ENCODE measurements around the gene GALNT5.

GALNT5 gene

DNA sequence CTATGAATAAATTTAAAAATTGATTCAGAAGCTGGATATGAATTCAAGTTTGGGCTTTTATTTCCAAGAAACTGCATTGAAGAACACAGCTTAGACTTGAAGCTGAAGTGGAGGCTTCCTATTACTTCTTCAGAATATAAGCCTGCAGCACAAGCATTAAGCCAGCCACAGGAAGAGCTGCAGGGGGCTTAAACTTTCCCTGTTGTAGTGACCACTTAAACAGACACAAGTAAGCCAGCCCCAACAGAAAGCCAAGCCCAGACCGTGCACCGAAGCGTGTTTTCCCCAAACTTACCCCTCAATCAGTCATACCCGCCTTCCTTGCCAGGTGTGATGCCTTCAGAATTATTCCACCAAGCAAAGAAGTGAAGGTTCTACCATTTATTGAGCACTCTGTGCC lies 39.5 kb downstream of the GALNT5 start:
- DNase-seq = no peak

GRCh38 chr2:157301307-157301706 lies 43.8 kb downstream of the GALNT5 start:
- DNase-seq = no peak

DNA sequence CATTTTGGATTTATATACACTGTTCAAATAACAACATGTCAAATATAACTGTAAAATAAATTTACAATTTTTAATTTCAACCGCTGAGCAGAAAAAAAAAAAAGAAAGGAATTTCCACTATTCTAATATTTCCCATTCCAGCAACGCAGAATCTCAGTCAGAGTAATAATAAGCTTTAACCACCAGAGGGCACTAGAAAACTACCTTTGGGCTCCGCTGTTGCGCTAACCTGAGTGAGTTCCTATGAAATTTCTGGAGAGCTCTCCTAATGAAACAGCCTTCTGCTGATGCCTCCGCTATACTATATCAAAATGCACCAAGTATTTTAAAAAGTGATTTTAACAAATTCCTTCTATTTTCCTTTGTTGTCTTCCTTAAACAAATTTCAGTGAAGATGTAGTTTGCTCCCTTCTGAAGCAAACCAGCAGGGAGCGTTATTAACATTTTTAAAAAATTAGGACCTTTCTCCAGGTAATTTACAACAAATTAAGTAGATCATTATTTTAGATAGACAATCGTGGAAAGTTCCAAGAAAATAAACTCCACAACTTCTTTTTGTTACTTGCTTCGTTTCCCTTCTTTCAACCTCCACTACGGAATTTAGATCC lies 45.1 kb downstream of the GALNT5 start:
- peak; percentile 27 for DNase-seq

- DNase-seq = no peak
These were observed 46.1 kb downstream of the GALNT5 start for GRCh38 chr2:157303612-157304011.

DNA sequence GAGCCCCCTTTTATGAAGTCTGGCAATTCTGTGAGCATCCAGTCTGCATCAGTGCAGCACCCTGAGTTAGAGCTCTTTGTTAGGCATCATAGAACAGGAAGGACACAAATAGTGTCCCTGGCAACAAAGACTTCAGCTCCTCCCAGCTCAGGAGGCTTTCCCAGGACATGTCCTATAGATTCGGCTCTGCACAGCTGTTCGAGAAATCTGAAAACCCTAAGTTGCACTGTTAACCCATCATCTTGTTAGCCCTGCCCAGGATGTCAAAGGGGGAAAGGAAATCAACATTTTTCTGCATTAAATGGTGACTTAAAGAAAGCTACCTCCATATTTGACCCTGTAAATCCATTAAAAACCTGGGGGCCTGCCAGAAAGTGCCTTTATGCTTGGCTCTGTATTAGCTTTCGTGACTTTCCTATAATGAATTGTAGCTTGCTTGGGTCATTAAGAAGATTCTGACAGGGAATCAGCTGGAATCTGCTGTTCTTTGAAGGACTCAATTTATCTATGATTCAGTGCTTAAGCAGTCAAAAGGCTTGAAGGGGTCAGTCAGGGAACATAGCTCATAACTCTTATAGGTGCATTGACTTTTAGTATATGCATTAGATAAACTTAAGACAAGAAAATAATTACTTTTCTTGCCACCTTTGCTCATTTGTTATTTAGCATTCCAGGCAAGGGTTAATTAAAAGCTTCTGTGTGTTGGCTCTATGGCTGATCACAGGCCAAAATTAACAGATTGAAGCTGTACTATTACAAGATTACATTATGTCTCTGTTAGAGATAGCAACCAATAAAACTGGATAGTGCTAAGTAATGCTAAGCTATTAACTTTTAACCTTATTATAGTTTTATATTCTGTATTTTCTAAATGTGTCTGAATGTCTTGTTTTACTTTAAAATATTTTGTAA lies 47.6 kb downstream of the GALNT5 start:
- no peak for DNase-seq

DNA sequence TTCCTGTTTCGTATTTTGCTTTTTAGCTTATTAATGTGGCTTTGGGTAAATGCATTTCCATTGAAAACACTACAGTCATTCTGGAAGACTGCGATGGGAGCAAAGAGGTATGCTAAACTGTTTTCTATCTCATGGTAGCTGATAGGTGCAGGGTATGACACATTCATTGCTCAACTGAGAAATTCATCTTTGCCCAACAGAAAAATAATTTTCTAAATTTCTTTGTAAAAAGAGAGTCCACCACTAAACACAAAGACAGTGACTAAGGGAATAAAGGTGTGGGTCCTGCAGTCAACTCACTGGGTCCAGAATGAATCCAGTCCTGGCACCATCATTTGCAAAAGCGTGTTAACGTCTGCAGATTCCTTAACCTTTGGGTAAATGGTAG lies 48.2 kb downstream of the GALNT5 start:
- no peak for DNase-seq

DNA sequence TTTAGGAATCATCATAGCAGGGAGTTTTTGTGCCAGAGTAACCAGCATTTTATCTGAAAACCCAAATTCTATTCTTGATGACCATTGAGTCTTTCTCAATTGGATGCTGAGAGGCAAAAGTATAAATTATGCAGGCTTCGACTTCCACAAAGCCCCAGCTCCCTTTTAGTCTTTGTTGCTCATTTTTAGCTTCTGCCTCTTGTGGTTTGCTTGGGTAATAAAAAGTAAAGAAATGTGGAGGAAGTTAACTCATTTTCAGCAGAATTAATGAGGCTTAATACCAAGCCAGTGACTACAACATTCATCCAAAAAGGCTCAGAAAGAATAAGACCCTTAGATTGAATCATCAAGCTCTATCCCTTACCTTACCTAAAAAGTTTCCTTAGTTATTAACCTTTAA lies 49.5 kb downstream of the GALNT5 start:
- no peak for DNase-seq

DNA sequence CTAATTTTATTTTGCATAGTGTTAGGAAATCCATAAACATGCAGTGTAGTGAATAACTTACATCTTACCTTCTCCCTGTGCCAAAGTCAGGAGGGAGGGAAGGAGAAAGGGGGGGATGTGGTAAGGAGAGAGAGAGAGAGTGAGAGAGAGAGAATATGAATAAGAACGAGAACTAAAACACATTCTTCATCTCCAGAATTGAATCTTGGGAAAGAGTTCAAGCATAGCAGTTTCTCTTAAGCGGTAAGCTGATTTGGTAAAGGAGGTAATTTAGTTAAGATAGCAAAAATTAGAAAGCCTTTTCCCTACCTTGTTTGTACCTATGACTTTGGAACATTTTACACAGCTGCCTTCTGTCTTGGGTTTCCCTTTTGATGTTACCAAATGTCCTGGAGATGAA lies 52.4 kb downstream of the GALNT5 start:
- DNase-seq = no peak

GRCh38 chr2:157311706-157312105 lies 54.2 kb downstream of the GALNT5 start:
- no peak for DNase-seq

DNA sequence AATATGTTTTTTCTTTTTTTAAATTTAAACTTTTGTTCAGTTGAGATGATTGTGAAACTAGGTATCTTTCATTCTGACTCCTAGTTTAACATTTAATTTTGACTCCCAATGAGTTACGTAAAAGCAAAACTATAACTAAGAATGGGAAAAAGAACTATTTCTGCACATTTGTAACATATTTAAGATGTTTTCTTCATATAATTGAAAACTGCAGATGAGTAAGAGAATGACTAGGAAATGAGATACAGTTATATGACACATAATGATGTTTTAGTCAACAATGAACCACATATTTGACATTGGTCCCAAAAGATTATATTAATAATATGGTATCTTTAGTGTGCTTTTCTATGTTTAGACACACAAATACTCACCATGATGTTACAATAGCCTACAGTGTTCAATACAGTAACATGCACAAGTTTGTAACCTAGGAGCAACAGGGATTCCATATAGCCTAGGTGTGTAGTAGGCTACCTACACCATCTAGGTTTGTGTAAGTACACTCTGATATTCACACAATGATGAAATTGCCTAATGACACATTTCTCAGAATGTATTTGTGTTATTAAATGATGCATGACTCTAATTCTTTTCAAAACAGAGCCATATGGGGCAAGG lies 55.5 kb downstream of the GALNT5 start:
- DNase-seq = no peak

- DNase-seq = no peak
These were observed 58.4 kb downstream of the GALNT5 start for GRCh38 chr2:157315901-157316300.

GRCh38 chr2:157318884-157319283 lies 61.4 kb downstream of the GALNT5 start:
- DNase-seq = no peak

DNA sequence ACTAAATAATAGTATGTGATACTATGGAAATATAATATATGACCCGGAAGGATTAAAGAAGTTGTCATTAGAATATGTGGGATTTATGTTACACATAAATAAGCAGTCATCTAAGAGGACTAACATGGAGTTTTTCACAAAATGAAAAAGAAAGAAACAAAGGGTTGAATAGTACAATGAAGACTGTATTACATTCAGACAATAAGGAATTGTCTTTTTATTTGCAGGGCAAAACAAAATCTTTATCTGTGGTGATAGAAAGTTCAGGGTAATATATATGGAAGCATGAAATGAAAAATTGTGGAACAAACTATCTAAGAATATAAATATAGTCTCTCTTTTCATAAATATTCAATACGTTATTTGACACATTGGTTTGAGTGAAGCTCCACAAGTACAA lies 62.3 kb downstream of the GALNT5 start:
- DNase-seq = no peak

DNA sequence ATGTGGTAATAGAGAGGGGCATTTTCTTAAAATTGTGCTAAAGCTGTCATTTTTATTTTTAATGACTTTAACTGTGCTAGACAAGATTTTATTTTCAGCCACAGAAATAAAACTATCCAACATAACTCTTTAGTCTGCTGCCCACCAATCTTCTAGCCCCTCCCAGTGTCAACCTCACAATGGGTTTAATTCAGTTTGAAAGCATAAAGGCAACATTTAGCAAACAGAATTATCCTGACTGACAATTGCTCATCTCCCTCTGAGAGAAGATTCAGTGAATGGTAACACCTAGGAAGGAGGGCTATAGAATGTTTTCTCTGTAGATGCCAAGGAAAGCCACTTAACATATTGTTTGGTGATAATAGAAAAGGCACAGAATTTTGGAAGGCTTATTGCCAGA lies 62.9 kb downstream of the GALNT5 start:
- DNase-seq = no peak

- DNase-seq = no peak
These were observed 64.0 kb downstream of the GALNT5 start for GRCh38 chr2:157321466-157321865.

DNA sequence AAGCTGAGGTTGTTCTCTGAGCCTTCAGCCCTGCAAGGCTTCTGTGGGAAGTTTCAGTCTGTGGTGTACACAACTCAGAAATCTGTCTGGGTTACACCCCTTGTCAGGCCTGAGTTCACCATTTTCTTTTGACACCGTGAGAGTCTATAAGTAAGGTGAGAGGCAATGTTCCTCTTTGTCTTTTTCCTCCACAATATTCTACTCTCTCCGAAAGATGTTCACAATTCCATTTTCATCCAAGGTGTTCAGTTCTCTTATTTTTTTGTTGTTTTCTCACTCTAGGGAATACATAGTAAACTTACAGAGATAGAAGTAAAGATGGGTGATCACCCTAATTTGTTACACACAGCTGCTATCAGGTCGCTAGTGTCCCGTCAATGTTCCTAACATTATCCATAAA lies 64.9 kb downstream of the GALNT5 start:
- DNase-seq = no peak

GRCh38 chr2:157324331-157324843 lies 66.9 kb downstream of the GALNT5 start:
- no peak for DNase-seq

DNA sequence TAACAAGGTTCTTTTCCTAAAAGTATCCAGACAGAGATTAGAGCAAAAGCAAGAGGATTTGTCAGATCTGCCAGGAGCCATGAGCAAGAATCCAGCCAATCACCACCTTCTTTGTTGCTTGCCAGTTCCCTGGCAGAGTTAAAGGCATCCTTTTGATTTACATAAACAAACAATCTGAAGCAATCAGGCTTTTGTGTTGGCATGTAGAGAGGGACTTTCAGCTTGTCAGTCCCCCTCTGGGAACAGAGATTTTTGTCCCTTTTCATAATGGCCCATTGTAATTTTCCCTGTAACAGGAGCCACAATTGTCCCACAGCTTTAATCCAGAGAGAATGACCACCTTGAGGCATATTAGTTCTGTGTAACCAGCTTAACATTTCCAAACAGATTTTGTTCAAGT lies 68.3 kb downstream of the GALNT5 start, which contains the start of gene ERMN:
TSS of gene ERMN (minus strand) at position 39 of the 400 bp plus-strand sequence. CDS start 182 bp downstream, outside the sequence.
- no peak for DNase-seq

- no peak for DNase-seq
These were observed 69.2 kb downstream of the GALNT5 start for GRCh38 chr2:157326698-157327097.

GRCh38 chr2:157327200-157327599 lies 69.7 kb downstream of the GALNT5 start:
- DNase-seq = no peak

- DNase-seq = peak; percentile 79
These were observed 70.4 kb downstream of the GALNT5 start for GRCh38 chr2:157327621-157328500.

- DNase-seq = no peak
These were observed 72.0 kb downstream of the GALNT5 start for GRCh38 chr2:157329524-157329923.

All from CD4-positive, alpha-beta T cell treated with Interleukin-15 for 1 hour (primary cell).